Measurements from ENCODE around the gene GOLGA3.

The GOLGA3 gene

DNA sequence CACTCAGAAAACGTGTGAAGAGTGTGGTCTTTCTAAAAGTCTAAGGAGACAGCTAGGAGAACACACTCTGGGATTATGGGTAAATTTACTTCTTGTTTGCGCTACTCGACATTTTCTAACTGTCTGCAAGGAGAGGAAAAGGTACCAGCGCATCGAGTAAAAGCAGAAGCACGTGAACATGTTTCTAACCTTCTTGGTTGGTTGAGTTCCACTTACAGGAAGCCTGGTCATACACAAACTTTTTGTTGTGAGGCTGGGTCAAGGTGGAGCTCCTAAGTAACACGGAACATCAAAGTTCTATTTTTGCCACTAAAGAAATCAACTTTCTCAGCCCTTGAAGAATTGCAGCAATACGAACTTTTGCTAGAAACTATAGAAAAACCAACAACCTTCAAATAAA is 87.0 kb downstream of the GOLGA3 start:
- H3K4me3 ChIP-seq (ENCODE audit: low read depth, low read length), result no peak overlapping the region
- TF ChIP-seq, protein P1, sequence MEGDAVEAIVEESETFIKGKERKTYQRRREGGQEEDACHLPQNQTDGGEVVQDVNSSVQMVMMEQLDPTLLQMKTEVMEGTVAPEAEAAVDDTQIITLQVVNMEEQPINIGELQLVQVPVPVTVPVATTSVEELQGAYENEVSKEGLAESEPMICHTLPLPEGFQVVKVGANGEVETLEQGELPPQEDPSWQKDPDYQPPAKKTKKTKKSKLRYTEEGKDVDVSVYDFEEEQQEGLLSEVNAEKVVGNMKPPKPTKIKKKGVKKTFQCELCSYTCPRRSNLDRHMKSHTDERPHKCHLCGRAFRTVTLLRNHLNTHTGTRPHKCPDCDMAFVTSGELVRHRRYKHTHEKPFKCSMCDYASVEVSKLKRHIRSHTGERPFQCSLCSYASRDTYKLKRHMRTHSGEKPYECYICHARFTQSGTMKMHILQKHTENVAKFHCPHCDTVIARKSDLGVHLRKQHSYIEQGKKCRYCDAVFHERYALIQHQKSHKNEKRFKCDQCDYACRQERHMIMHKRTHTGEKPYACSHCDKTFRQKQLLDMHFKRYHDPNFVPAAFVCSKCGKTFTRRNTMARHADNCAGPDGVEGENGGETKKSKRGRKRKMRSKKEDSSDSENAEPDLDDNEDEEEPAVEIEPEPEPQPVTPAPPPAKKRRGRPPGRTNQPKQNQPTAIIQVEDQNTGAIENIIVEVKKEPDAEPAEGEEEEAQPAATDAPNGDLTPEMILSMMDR (IDR thresholded peaks at IDR 0.05; ENCODE audit: borderline replicate concordance, insufficient read depth, low read depth, low read length), result no peak

DNA sequence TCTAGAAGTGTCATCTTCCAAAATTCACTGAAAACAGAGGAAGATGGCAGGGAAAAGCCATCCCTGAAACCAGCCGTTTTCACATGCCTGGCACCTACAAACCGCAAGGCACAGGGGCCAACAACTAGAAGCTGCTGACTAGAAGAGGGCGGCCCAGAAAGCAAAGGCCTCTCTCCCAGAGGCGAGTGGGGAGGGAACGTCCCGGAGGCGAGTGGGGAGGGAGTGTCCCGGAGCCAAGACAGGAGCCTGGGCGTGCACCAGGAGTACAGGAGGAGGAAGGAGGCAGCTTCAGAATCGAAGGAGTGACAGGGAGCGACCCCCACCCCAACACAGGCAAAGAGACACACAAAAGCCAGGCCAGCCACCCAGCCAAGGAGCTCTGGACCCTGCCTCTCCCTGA is 88.0 kb downstream of the GOLGA3 start:
- TF ChIP-seq, protein P1 (IDR thresholded peaks at IDR 0.05; ENCODE audit: borderline replicate concordance, insufficient read depth, low read depth, low read length), result no peak
- no peak overlapping the region for H3K4me3 ChIP-seq (ENCODE audit: low read depth, low read length)

DNA sequence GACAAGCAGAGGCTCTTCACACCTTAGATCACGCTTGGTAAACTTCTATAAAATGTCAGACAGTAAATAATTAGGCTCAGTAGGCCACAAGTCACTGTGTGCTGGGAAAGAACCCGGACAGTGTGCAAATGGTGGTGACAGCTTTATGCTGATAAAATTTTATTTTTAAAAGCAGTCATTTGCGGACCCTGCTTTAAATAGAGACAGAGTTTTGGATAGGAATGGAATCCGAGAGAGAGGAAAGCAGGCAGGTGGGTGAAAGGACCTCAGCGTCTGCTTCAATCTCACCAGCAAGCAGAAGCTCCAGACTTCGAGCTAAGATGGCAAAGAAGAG is 88.4 kb downstream of the GOLGA3 start:
- no peak overlapping the region for H3K4me3 ChIP-seq (ENCODE audit: low read depth, low read length)
- TF ChIP-seq, protein P1 (IDR thresholded peaks at IDR 0.05; ENCODE audit: borderline replicate concordance, insufficient read depth, low read depth, low read length), result no peak

DNA sequence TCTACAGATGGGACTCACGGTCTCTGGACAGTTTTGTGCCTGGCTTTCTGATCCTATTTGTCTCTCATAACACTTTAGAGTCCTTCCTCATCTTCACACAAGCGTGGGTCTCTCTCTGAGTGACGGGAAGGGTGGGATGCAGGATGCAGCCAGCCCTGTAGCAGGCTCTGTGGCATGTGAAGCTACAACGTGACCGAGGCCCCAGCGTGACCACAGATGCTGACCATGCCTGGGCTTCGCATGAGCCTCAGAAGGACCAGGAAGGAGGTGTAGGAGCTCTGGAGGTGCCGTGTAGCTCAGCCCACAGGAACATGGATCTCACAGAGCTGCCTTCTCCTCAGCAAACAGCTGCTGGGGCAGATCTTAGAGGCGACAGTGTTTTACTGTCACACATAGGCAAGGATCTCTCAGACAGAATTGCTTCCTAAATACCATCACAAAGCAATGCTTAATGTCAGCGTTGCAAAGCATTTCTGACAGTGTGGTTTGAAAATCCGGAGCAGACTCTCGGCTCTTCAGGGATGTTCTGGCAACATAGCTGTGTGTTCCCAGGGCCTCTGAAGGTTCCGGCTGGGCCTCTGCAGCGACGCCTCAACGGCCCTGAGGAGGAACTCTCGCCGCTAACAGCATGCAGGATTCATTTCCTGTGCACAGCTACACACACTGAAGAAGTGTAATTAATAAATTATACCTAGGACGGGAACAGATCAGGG is 88.9 kb downstream of the GOLGA3 start:
- H3K4me3 ChIP-seq (ENCODE audit: low read depth, low read length), result no peak overlapping the region
- TF ChIP-seq, protein P1 (IDR thresholded peaks at IDR 0.05; ENCODE audit: borderline replicate concordance, insufficient read depth, low read depth, low read length), result no peak

DNA sequence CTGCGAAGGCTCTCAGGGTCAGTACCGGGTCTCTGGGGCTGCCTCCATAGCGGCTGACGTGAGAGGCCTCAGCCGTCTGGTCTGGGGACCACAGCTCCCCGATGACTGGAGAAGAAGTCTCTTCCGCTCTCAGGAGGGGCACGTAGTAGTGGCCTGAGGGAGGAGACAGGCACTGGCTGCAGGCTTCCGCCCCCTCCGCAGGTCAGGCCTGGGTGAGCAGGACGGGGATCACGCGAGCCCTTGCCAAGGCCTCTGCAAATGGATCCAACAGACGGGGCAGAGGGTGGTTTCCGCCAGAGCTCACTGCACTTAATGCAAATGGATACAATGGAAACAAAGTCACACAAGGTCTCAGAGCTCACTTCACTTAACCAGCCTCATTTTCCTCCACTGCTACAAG is 91.8 kb downstream of the GOLGA3 start:
- TF ChIP-seq, protein P1 (IDR thresholded peaks at IDR 0.05; ENCODE audit: borderline replicate concordance, insufficient read depth, low read depth, low read length), result no peak
- H3K4me3 ChIP-seq (ENCODE audit: low read depth, low read length), result no peak overlapping the region

DNA sequence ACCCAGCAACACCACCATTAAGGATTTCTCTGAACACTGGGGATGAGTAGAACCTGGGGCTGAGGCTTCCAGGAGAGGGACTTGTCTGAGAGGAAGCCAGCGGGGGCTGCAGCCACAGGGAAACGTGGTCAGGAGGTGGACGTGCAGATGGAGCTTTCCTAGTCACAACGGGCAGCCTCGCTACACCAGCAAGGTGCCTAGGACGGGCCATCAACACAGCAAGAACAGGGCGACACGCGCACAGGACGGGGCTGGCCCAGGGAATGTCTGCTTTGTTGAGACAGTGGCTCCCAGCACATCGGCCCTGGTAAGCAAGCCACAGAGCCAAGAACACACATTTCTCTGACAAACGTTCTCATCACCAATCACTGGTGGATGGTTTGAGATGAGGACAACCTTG is 92.3 kb downstream of the GOLGA3 start:
- no peak overlapping the region for H3K4me3 ChIP-seq (ENCODE audit: low read depth, low read length)
- TF ChIP-seq, protein P1 (IDR thresholded peaks at IDR 0.05; ENCODE audit: borderline replicate concordance, insufficient read depth, low read depth, low read length), result no peak

DNA sequence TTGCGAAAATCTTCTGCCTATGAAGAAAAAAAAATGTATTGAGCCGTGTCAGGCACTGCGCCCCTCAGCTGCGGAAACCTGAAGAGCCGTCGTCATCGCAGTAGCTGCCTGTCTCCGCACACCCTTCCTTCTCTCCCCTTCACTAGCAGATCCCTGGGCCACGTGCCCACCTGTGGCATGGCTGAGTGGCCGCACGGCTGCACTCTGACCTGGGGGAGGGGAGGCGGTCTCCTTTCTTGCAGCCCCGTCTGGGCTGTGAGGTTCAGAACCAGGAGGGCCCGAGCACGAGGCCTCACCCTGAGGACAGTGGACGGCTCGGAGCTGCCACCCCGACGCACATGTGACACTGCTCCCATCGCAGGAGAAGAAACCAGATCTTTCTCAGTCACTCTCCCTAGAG is 93.2 kb downstream of the GOLGA3 start:
- TF ChIP-seq, protein P1 (IDR thresholded peaks at IDR 0.05; ENCODE audit: borderline replicate concordance, insufficient read depth, low read depth, low read length), result no peak

More for the DNA sequence above, 93.2 kb downstream of the GOLGA3 start:
- H3K4me3 ChIP-seq (ENCODE audit: low read depth, low read length), result no peak overlapping the region

Data from GM12875 (cell line).